Measurements from ENCODE around the gene FFAR1.

Gene FFAR1

GRCh38 chr19:35396240-35396885 is 48.7 kb downstream of the FFAR1 start:
- DNase-seq, result no peak

DNA sequence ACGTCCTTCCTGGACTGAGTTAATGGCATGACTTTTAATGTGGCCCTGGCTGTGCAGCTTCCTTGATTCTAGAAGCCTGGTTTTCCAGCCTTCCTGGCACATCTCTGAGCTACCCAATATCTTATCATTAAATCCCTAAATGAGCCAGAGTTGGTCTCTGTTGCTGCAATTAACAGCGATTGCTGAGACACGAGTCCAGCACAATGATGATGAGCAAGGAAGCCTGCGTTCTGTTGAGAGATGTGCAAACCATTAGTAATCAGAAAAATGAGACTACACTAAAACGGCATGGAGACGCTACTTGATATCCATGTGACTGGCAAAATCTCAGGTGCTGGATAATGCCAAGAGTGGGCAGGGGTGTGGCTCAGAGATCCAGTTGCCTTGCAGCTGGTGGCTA is 49.4 kb downstream of the FFAR1 start:
- no peak for DNase-seq
